Neural progenitor cell (in vitro differentiated cells): ENCODE data around the gene AVEN. TPM values are rescaled to one million over a fixed set of nuclear protein-coding genes. Genes with fewer than 3 reads are reported as not detected.

Experiments used
- DNase-seq: peaks from one replicate; pipeline ENCODE4 v3.0.0-alpha.2; 2016; ENCODE audit warnings: low spot score
- H2AFZ ChIP-seq: fragments of 200-600 bp; sonication (generic); replicated peaks from 2 replicates; pipeline ENCODE4 v1.6.1; 2016; ENCODE audit warnings: antibody characterized with exemption
- H3F3A ChIP-seq: fragments of 200-600 bp; sonication (generic); 2 replicates; pipeline ENCODE4 v1.6.1; 2016; ENCODE audit warnings: antibody characterized with exemption, low read depth
- H3K27ac ChIP-seq: fragments of 200-600 bp; sonication (generic); 2 replicates; pipeline ENCODE4 v1.5.1; 2016; ENCODE audit warnings: mild to moderate bottlenecking
- H3K27me3 ChIP-seq: fragments of 200-600 bp; sonication (generic); 2 replicates; pipeline ENCODE4 v1.6.1; 2016; ENCODE audit warnings: mild to moderate bottlenecking, moderate library complexity
- H3K36me3 ChIP-seq: fragments of 200-600 bp; sonication (generic); 2 replicates; pipeline ENCODE4 v1.5.1; 2016
- H3K4me1 ChIP-seq: fragments of 200-600 bp; sonication (generic); 2 replicates; pipeline ENCODE4 v1.6.1; 2016; ENCODE audit warnings: mixed run types
- H3K4me2 ChIP-seq: fragments of 200-600 bp; sonication (generic); 2 replicates; pipeline ENCODE4 v1.6.1; 2016
- H3K4me3 ChIP-seq: fragments of 200-600 bp; sonication (generic); 2 replicates; pipeline ENCODE4 v1.5.1; 2016
- H3K79me2 ChIP-seq: fragments of 200-600 bp; sonication (generic); 2 replicates; pipeline ENCODE4 v1.6.1; 2016; ENCODE audit warnings: low read depth
- H3K9ac ChIP-seq: fragments of 200-600 bp; sonication (generic); 2 replicates; pipeline ENCODE4 v1.6.1; 2016
- H3K9me3 ChIP-seq: fragments of 200-600 bp; sonication (generic); 2 replicates; pipeline ENCODE4 v1.5.1; 2016; ENCODE audit warnings: low read depth
- H4K20me1 ChIP-seq: fragments of 200-600 bp; sonication (generic); 2 replicates; pipeline ENCODE4 v1.6.1; 2016; ENCODE audit warnings: low read depth
- H3K27ac Mint-ChIP-seq: 3 replicates; pipeline ENCODE4 v1.8.0; 2021; ENCODE audit warnings: mixed read lengths
- H3K27me3 Mint-ChIP-seq: 2 replicates; pipeline ENCODE4 v1.8.0; 2022; ENCODE audit warnings: low read depth, mild to moderate bottlenecking, inconsistent platforms, moderate library complexity, mixed read lengths; ENCODE audit not compliant: insufficient read depth
- H3K36me3 Mint-ChIP-seq: 3 replicates; pipeline ENCODE4 v1.8.0; 2021; ENCODE audit warnings: mixed read lengths
- H3K4me1 Mint-ChIP-seq: 3 replicates; pipeline ENCODE4 v1.8.0; 2021; ENCODE audit warnings: mixed read lengths
- H3K4me3 Mint-ChIP-seq: 3 replicates; pipeline ENCODE4 v1.8.0; 2021; ENCODE audit warnings: mild to moderate bottlenecking, moderate library complexity, mixed read lengths
- H3K9me3 Mint-ChIP-seq: 3 replicates; pipeline ENCODE4 v1.8.0; 2020; ENCODE audit warnings: mixed read lengths
- CTCF ChIP-seq: fragments of 200-600 bp; sonication (generic); IDR thresholded peaks from 2 replicates; pipeline ENCODE4 v1.5.1; 2017; ENCODE audit warnings: antibody characterized with exemption, mild to moderate bottlenecking
- EZH2 ChIP-seq: fragments of 200-600 bp; sonication (generic); IDR thresholded peaks from 2 replicates; pipeline ENCODE4 v1.6.1; 2017; ENCODE audit warnings: antibody characterized with exemption, mild to moderate bottlenecking, moderate library complexity
- EZH2phosphoT487 ChIP-seq: fragments of 200-600 bp; sonication (generic); IDR thresholded peaks from 2 replicates; pipeline ENCODE4 v1.6.1; 2017; ENCODE audit warnings: antibody characterized with exemption
- total RNA-seq: library from RNA; depleted of rRNA; stranded (reverse); fragments of >200 nt; gene quantifications from 2 replicates; pipeline ENCODE4 v1.2.3, GENCODE V29; 2015; ENCODE audit warnings: low replicate concordance

Gene AVEN
- total RNA-seq, 1 donor from 2014 or later, result 21.9 TPM

GRCh38 chr15:34031987-34032760 is 6.8 kb downstream of the AVEN start:
- no peak for DNase-seq
- no peak overlapping the region for H3K27ac Mint-ChIP-seq
- Histone ChIP-seq H3K4me2 (no peak overlapping the region), H3K27ac (no peak overlapping the region), H4K20me1 (no peaks in the 10 kb centered on the region), H3K9ac (no peak overlapping the region), H3K36me3 (no peaks in the 10 kb centered on the region), H3K4me1 (no peaks in the 10 kb centered on the region), H3K4me3 (no peak overlapping the region), H3K79me2 (peaks cover 50% of the 10 kb centered on the region), H3K27me3 (no peaks in the 10 kb centered on the region), H3K9me3 (no peaks in the 10 kb centered on the region), H3F3A (peaks cover 4% of the 10 kb centered on the region), H2AFZ (no peak overlapping the region)
- H3K27me3 Mint-ChIP-seq, result peaks cover 3% of the 10 kb centered on the region
- H3K9me3 Mint-ChIP-seq, result peaks cover 14% of the 10 kb centered on the region
- H3K36me3 Mint-ChIP-seq, result peaks cover 6% of the 10 kb centered on the region
- TF ChIP-seq EZH2 (no peak), EZH2phosphoT487 (no peak), CTCF (no peak)
- peaks cover 15% of the 10 kb centered on the region for H3K4me1 Mint-ChIP-seq
- no peak overlapping the region for H3K4me3 Mint-ChIP-seq

DNA sequence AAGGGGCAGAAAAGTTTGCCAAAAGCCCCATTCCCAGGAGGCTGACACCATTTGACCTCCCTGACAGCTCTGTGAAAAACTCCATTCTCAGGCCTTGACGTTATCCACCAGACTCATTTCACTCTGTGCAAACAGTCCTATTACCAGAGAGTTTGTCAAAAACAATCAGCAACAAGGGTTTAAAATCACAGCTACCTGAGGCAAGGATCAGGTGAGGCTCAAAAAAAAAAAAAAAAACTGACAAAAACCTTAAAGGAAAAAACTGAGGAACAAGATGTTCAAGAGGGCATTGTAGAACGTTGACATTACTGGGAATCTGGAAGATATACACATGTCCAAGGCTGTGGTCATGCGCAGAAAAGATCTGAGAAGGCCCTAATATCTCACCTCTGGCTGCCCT is 11.4 kb downstream of the AVEN start:
- no peak for DNase-seq
- H2AFZ ChIP-seq, result no peak overlapping the region
- no peaks in the 10 kb centered on the region for H3K9me3 ChIP-seq
- H3F3A ChIP-seq, result no peaks in the 10 kb centered on the region
- H3K27me3 Mint-ChIP-seq, result peaks cover under 1% of the 10 kb centered on the region
- H3K4me3 ChIP-seq, result no peak overlapping the region
- peaks cover 18% of the 10 kb centered on the region for H3K9me3 Mint-ChIP-seq
- H3K79me2 ChIP-seq, result peaks cover 20% of the 10 kb centered on the region
- H3K4me2 ChIP-seq, result no peak overlapping the region
- H3K4me3 Mint-ChIP-seq, result no peak overlapping the region
- no peak overlapping the region for H3K27ac Mint-ChIP-seq
- H4K20me1 ChIP-seq, result no peaks in the 10 kb centered on the region
- no peak for TF ChIP-seq EZH2phosphoT487
- no peak for TF ChIP-seq CTCF
- TF ChIP-seq EZH2, result no peak
- no peaks in the 10 kb centered on the region for H3K27me3 ChIP-seq
- no peak overlapping the region for H3K27ac ChIP-seq
- peaks cover 8% of the 10 kb centered on the region for H3K36me3 Mint-ChIP-seq
- no peaks in the 10 kb centered on the region for H3K4me1 ChIP-seq
- no peaks in the 10 kb centered on the region for H3K36me3 ChIP-seq
- no peak overlapping the region for H3K9ac ChIP-seq
- peaks cover 1% of the 10 kb centered on the region for H3K4me1 Mint-ChIP-seq

- TF ChIP-seq EZH2, result no peak
- no peak for TF ChIP-seq EZH2phosphoT487
- TF ChIP-seq CTCF, result no peak
- Mint-ChIP-seq H3K4me3 (no peak overlapping the region), H3K27me3 (peaks cover 2% of the 10 kb centered on the region), H3K4me1 (peaks cover 2% of the 10 kb centered on the region), H3K27ac (no peak overlapping the region), H3K36me3 (peaks cover 16% of the 10 kb centered on the region), H3K9me3 (peaks cover 15% of the 10 kb centered on the region)
- H3K4me2 ChIP-seq, result no peak overlapping the region
- H3K4me1 ChIP-seq, result no peaks in the 10 kb centered on the region
- H3K4me3 ChIP-seq, result no peak overlapping the region
- H2AFZ ChIP-seq, result no peak overlapping the region
- H3K9me3 ChIP-seq, result no peaks in the 10 kb centered on the region
- no peak for DNase-seq
- H3K36me3 ChIP-seq, result no peaks in the 10 kb centered on the region
- H3K27me3 ChIP-seq, result no peaks in the 10 kb centered on the region
- H3F3A ChIP-seq, result no peaks in the 10 kb centered on the region
- no peak overlapping the region for H3K27ac ChIP-seq
- H4K20me1 ChIP-seq, result no peaks in the 10 kb centered on the region
- H3K79me2 ChIP-seq, result no peaks in the 10 kb centered on the region
- H3K9ac ChIP-seq, result no peak overlapping the region
These were observed 13.8 kb downstream of the AVEN start for GRCh38 chr15:34025252-34025651.
